ENCODE results near the gene OXSR1. TPM values are rescaled to one million over a fixed set of nuclear protein-coding genes. Genes with fewer than 3 reads are reported as not detected.
"Not testable (repeated sequence)": the region's sequence is repeated elsewhere in the genome, so short reads cannot be mapped to it uniquely, and the experiment has no call there.

OXSR1 gene
- total and polyA plus RNA-seq, 2 of the 13 experiments (the other 11 are each of a cell fraction or from before 2014, with no cell fraction given), result 27.4 to 32.6 TPM

GRCh38 chr3:38284756-38285150 is 119.4 kb downstream of the OXSR1 start (continued):
- TF ChIP-seq SKIL (CRISPR knock-in tag; IDR thresholded peaks at IDR 0.05; ENCODE audit: borderline replicate concordance) (no peak), MED8 (CRISPR knock-in tag; IDR thresholded peaks at IDR 0.05; ENCODE audit: insufficient replicate concordance) (no peak), FOXK1 (CRISPR knock-in tag; IDR thresholded peaks at IDR 0.05; ENCODE audit: borderline replicate concordance, low read depth) (no peak), TIGD3 (CRISPR knock-in tag; IDR thresholded peaks at IDR 0.05; ENCODE audit: borderline replicate concordance) (no peak), BORCS8-MEF2B (CRISPR knock-in tag; IDR thresholded peaks at IDR 0.05) (no peak), ZNF558 (CRISPR knock-in tag; IDR thresholded peaks at IDR 0.05; ENCODE audit: borderline replicate concordance) (no peak), ZNF234 (CRISPR knock-in tag; conservative IDR thresholded peaks at IDR 0.05) (no peak), JUNB (CRISPR knock-in tag; IDR thresholded peaks at IDR 0.05; ENCODE audit: borderline replicate concordance) (no peak), KDM1A (CRISPR knock-in tag; IDR thresholded peaks at IDR 0.05) (no peak), ZNF207 (IDR thresholded peaks at IDR 0.05; ENCODE audit: borderline replicate concordance) (no peak), ZNF160 (CRISPR knock-in tag; IDR thresholded peaks at IDR 0.05) (no peak)

GRCh38 chr3:38289286-38290217 is 124.2 kb downstream of the OXSR1 start:
- H3K9ac ChIP-seq (ENCODE audit: insufficient read depth, low read depth, low read length); intact Hi-C loops (cut with micrococcal nuclease; ENCODE audit: unreplicated experiment); POLR2A ChIA-PET; H3K4me2 ChIP-seq (ENCODE audit: low read depth, low read length); H3K4me3 ChIP-seq (replicated peaks in 1 of 3; ENCODE audit: insufficient read depth in 1 of 3, low read depth in 2 of 3, low read length in 3 of 3); H3K27ac ChIP-seq (ENCODE audit: extremely low read length, insufficient read depth, low read length); DNase-seq (ENCODE audit: low spot score); CTCF ChIA-PET (ENCODE audit: low intra/inter-chr PET ratio, low total read pairs); H3K4me1 ChIP-seq (ENCODE audit: insufficient read depth, low read length); ATAC-seq; H3K27me3 ChIP-seq (ENCODE audit: control insufficient read depth in 1 of 2, insufficient read depth in 2 of 2, low read length in 2 of 2); in situ Hi-C loops (cut with HindIII; ENCODE audit: extremely low pct_ligation_motif_present, low pct_unique_long_range_greater_than_20kb); H3K9me3 ChIP-seq (ENCODE audit: low read length); FAIRE-seq; H3K36me3 ChIP-seq (replicated peaks in 1 of 2; ENCODE audit: control insufficient read depth in 1 of 2, insufficient read depth in 2 of 2, low read length in 2 of 2); BruUV-seq (replicated peaks); H3K79me2 ChIP-seq (ENCODE audit: insufficient read depth, low read length); H4K20me1 ChIP-seq (ENCODE audit: insufficient read depth, low read length); H2AFZ ChIP-seq (ENCODE audit: low read length): not testable (repeated sequence)
- 52% methylated on average over 16 of the region's 16 CpGs for WGBS (ENCODE audit: low lambda C conversion rate)

- H3K4me3 ChIP-seq (replicated peaks in 1 of 3; ENCODE audit: insufficient read depth in 1 of 3, low read depth in 2 of 3, low read length in 3 of 3); DNase-seq (ENCODE audit: low spot score); H4K20me1 ChIP-seq (ENCODE audit: insufficient read depth, low read length); H3K79me2 ChIP-seq (ENCODE audit: insufficient read depth, low read length); H3K9ac ChIP-seq (ENCODE audit: insufficient read depth, low read depth, low read length); H3K36me3 ChIP-seq (replicated peaks in 1 of 2; ENCODE audit: control insufficient read depth in 1 of 2, insufficient read depth in 2 of 2, low read length in 2 of 2); FAIRE-seq; H3K27ac ChIP-seq (ENCODE audit: extremely low read length, insufficient read depth, low read length); ATAC-seq; H3K4me2 ChIP-seq (ENCODE audit: low read depth, low read length); H3K9me3 ChIP-seq (ENCODE audit: low read length); CTCF ChIA-PET (ENCODE audit: low intra/inter-chr PET ratio, low total read pairs); BruUV-seq (replicated peaks); H3K27me3 ChIP-seq (ENCODE audit: control insufficient read depth in 1 of 2, insufficient read depth in 2 of 2, low read length in 2 of 2); H2AFZ ChIP-seq (ENCODE audit: low read length); intact Hi-C loops (cut with micrococcal nuclease; ENCODE audit: unreplicated experiment); in situ Hi-C loops (cut with HindIII; ENCODE audit: extremely low pct_ligation_motif_present, low pct_unique_long_range_greater_than_20kb); H3K4me1 ChIP-seq (ENCODE audit: insufficient read depth, low read length): not testable (repeated sequence)
- POLR2A ChIA-PET, result interaction anchor here (0.6 kb wide), 1 partner anchor 35 kb away, joined by 3 read pairs; no protein-coding TSS in a partner anchor
- 4% methylated on average over 4 of the region's 4 CpGs for WGBS (ENCODE audit: low lambda C conversion rate)
Observed at GRCh38 chr3:38297053-38297452, 131.7 kb downstream of the OXSR1 start.
